Duodenal mucosa (tissue), 2 donors: Measurements from ENCODE around the gene C20orf96.
A peak's percentile ranks its signal among the peaks of the same experiment; 100 is the strongest.

Experiments
- H3K27ac ChIP-seq: one replicate; pipeline ENCODE4 v1.7.0; 2013; ENCODE audit warnings: low read depth, low read length
- H3K27me3 ChIP-seq, 2 donors: one replicate each; pipeline ENCODE4 v1.7.0; 2013; ENCODE audit warnings: low read length in 2 of 2, control low read depth in 1 of 2; ENCODE audit not compliant: insufficient read depth in 2 of 2, control insufficient read depth in 1 of 2
- H3K36me3 ChIP-seq, 2 donors: one replicate each; pipeline ENCODE4 v1.7.0; 2013; ENCODE audit warnings: low read length in 2 of 2, control low read depth in 1 of 2; ENCODE audit not compliant: insufficient read depth in 2 of 2, control insufficient read depth in 1 of 2
- H3K4me1 ChIP-seq, 2 donors: one replicate each; pipeline ENCODE4 v1.7.0; 2013; ENCODE audit warnings: low read length in 2 of 2, control low read depth in 1 of 2; ENCODE audit not compliant: insufficient read depth in 2 of 2, control insufficient read depth in 1 of 2
- H3K4me3 ChIP-seq, 2 donors: one replicate each; pipeline ENCODE4 v1.7.0; 2013; ENCODE audit warnings: low read length in 2 of 2, low read depth in 1 of 2
- H3K9ac ChIP-seq, 2 donors: one replicate each; pipeline ENCODE4 v1.7.0; 2013; ENCODE audit warnings: low read length in 2 of 2, low read depth in 1 of 2
- H3K9me3 ChIP-seq, 2 donors: one replicate each; pipeline ENCODE4 v1.7.0; 2013; ENCODE audit warnings: low read length in 2 of 2, control low read depth in 1 of 2; ENCODE audit not compliant: control insufficient read depth in 1 of 2

C20orf96 gene

DNA sequence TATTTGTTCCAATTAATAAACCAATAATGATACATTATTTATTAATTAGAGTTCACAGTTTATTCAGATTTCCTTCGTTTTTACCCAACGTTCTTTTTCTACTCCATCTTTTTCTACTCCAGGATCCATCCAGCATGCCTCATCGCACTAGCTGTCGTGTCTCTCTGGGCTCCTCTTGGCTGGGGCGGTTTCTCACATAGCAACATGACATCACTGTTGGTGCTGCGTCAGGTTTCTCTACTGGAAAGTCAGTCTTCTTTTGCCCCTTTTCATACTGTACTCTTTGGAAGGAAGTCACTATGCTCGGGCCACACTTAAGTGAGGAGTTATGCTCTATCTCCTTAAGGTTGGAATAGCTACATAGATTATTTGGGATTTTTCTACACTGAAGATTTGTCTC lies 21.1 kb upstream of the C20orf96 start:
- H3K4me3 ChIP-seq, result no peak overlapping the region
- no peak overlapping the region for H3K9ac ChIP-seq
- H3K27ac ChIP-seq, result no peak overlapping the region
- peaks cover 4 to 10% of the 10 kb centered on the region in 2 donors for H3K4me1 ChIP-seq
- no peaks in the 10 kb centered on the region for H3K9me3 ChIP-seq
- no peaks in the 10 kb centered on the region for H3K27me3 ChIP-seq
- H3K36me3 ChIP-seq, result no peaks in the 10 kb centered on the region

DNA sequence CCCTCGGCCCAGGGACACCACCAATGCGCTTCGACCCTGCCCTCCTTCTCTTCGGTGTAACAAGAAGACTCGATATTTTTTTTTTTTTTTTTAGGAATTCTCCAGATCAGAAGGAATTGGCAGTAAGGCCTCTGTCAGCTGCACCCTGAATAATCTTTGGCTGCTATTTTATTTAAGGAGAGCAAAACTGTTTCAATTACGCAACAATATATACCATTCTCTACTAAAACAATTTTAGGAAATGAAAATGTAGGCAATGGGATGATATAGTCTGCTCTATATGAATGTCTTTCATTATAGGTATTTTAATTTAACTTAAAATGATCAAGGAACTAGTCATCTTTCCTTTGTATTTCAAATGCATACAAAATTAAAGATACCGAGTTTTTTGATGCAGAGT lies 20.1 kb upstream of the C20orf96 start:
- no peak overlapping the region for H3K27ac ChIP-seq
- H3K9me3 ChIP-seq, result no peaks in the 10 kb centered on the region
- no peaks in the 10 kb centered on the region for H3K36me3 ChIP-seq
- no peak overlapping the region for H3K9ac ChIP-seq
- no peaks in the 10 kb centered on the region for H3K27me3 ChIP-seq
- H3K4me1 ChIP-seq, result peaks cover 4 to 10% of the 10 kb centered on the region in 2 donors
- H3K4me3 ChIP-seq, result peak overlapping the region in 1 of 2 donors; percentile 49

DNA sequence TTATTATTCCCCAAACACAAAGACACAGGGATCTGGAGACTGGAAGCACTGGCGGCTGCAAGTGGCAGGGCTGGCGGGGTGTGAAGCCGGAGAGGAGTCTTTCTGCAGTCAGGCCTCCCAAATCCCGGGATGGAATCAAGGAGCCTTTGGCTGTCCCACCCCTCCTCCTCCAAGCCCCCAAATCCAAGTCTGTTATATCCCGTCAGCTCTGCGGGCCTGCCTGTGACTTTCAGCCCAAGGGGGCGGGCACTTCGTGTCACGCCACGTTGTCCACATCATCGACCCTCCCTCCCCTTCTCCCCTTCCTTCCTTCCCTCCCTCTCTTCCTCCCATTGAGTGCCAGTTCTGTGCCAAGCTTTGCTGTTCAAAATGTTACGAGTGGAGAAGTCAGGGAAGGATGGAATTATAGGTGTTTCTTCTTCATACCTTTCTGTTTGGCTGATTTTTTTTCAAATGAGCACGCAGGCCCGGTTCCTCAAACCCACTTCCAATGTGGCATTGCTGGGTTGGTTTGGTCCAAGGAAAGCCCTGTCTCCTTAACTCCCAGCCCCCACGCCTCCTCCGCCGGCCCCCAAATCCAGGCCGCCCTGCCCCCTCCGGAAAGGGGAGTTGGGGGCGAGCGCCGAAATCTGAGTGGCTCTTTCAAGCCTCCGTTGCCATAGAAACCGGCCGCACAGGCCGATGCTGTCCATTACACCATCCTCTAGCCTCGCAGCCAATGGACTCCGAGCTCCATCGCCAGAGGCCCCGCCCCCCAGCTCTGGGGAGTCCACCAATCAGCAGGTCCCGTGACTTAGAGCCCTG lies 19.5 kb upstream of the C20orf96 start:
- Histone ChIP-seq H3K27me3 (no peaks in the 10 kb centered on the region), H3K9ac (peak overlapping the region in 1 of 2 donors; percentile 1), H3K9me3 (no peaks in the 10 kb centered on the region), H3K4me3 (peak overlapping the region; percentile 43 to 49), H3K36me3 (no peaks in the 10 kb centered on the region), H3K27ac (peak overlapping the region; percentile 65), H3K4me1 (peaks cover 4 to 10% of the 10 kb centered on the region in 2 donors)

DNA sequence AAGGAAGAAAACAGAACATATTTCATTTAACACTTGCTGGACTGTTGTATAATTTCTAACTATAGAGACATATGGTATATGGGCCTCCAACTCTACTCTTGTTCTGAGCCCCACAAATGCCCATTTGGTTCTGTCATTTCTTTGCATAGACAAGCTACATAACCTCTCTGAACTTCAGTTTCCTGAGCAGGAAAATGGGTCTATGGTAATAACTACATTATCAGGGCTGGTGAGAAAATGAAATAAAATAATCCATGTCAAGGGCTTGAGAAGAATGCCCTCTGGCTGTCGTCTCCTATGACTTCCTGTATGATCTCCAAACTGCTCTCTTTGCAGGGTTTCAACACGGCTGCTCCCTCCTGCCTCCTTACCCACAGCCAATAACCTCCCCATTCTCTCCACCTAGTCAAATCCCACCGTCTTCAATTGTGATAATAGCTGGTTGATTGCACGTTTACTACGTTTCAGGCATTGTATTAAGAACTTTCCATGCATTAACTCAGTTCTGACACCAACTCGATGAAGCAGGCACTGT lies 18.8 kb upstream of the C20orf96 start:
- H3K9ac ChIP-seq, result peak overlapping the region in 1 of 2 donors; percentile 1
- peak overlapping the region; percentile 43 to 49 for H3K4me3 ChIP-seq
- H3K9me3 ChIP-seq, result no peaks in the 10 kb centered on the region
- no peaks in the 10 kb centered on the region for H3K27me3 ChIP-seq
- H3K4me1 ChIP-seq, result peaks cover 4 to 10% of the 10 kb centered on the region in 2 donors
- no peaks in the 10 kb centered on the region for H3K36me3 ChIP-seq
- peak overlapping the region; percentile 51 for H3K27ac ChIP-seq

DNA sequence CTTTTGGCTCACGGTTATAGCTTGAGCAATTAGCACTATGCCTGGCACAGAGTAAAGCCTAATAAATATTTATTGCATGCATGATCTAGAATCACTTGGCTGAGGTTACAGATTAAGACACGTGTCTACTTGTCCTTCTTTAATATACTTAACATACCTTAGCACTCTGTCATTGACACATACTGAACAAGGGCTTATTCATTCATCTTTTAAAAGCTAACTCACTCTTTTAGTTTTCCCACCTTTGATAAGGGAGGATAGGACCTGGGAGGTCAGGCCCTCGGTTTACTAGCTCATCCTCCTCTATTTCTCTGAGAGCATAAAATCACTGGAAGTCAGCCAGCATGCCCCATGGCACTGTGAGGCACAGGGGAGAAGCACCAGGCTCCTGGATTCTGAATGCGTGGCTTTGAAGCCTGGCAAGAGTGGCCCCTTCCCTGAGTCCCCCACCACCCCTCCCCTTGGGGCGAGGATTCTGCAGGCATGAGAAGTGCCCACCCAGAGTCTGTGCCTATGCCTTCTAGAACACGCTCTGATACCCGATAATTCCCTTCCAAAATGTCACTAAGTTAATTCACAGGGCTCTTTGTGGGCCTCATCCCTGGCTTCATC lies 18.0 kb upstream of the C20orf96 start:
- H3K9me3 ChIP-seq, result no peaks in the 10 kb centered on the region
- H3K36me3 ChIP-seq, result no peaks in the 10 kb centered on the region
- no peak overlapping the region for H3K9ac ChIP-seq
- no peaks in the 10 kb centered on the region for H3K27me3 ChIP-seq
- H3K4me1 ChIP-seq, result peaks cover 4 to 10% of the 10 kb centered on the region in 2 donors
- H3K4me3 ChIP-seq, result no peak overlapping the region
- no peak overlapping the region for H3K27ac ChIP-seq

DNA sequence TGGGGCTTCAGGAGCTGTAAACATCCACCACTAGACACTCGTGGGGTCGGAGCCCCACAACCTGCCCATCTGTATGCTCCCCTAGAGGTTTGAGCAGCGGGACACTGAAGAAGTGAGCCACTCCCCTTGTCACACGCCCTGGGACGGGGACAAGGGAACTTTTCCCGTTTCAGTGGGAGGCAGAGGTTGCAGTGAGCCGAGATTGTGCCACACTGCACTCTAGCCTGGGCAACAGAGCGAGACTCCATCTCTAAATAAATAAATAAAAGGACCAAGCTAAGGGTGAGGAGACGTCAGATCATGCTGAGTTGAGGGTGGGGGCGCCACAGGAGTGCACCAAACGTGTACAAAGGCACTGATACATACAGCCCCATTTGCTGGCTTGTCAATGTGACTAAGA lies 15.2 kb upstream of the C20orf96 start:
- no peak overlapping the region for H3K27ac ChIP-seq
- peaks cover 8 to 16% of the 10 kb centered on the region in 2 donors for H3K4me1 ChIP-seq
- H3K9me3 ChIP-seq, result no peaks in the 10 kb centered on the region
- no peaks in the 10 kb centered on the region for H3K36me3 ChIP-seq
- no peak overlapping the region for H3K9ac ChIP-seq
- no peaks in the 10 kb centered on the region for H3K27me3 ChIP-seq
- H3K4me3 ChIP-seq, result no peak overlapping the region

DNA sequence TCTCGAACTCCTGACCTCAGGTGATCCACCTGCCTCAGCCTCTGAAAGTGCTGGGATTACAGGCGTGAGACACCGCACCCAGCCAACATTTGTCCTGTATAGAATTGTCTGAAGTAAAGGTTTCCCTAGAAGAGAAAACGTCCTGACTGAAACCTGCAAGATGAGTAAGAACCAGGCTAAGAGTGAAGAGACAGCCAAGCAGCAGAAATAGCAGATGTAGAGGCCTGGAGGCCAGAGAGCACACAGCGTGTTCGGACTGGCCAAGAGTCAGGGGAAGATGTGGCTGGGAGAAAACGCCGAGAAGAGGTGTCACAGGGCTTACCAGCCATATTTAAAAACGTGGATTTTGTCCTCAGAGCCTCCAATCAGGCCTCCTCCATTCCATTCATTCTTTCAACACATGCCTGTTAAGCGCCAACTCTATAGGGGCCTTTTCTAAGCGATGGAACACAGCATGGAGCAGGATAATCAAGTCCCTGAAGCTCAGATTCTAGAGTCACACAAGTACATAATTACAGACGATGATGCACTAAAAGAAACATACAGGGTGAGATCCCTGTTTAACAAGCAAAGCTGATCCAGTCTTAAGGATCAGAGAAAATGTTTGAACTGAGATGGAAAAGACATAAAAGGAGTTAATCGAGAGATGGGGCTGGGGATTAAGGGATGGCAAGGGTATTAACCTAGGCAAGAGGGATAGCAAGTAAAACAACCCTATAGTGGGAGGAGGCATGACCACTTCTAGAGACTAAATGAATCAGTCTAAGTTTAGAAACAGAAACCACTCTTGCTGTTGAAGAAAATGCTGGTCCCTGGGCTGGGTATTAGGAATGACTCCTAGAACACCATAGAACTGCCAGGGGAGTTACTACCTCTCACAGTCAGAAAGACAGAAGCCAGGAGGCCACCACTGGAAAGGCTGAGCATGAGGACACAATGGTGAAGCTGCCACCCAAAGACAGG lies 11.6 kb upstream of the C20orf96 start:
- Histone ChIP-seq H3K27me3 (no peaks in the 10 kb centered on the region), H3K9me3 (no peaks in the 10 kb centered on the region), H3K4me1 (peaks cover 20 to 24% of the 10 kb centered on the region in 2 donors), H3K27ac (no peak overlapping the region), H3K4me3 (no peak overlapping the region), H3K9ac (no peak overlapping the region), H3K36me3 (peaks cover 0 to 10% of the 10 kb centered on the region in 2 donors)

DNA sequence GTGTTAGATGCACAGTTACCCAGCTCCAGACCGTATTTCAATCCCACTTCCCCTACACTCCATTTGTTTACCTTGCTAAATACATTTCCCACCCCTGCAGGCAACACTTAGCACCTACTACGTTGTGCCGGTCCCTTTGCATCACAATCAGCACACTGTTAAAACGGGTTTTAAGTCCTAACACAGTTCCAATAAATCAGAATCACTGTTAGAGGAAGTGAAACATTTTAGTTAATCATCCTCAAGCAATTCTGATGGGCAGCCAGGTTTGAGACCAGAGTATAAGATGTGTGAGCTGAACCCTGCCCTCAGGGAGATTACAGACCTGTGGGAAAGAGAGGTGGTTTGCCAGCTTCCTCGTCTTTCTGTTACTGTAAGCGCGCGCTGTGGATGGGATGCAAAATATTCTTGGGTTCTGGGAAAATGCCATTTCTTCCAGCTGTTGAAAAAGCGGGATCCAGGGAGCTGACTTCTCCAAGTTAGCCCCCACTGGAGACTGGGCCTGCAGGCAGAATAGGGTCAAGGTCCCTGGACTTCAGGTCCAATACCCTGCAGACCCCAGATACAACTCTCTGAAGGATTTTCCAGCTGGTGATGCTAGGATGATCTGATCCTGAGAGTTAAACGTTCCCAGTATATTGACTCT lies 9.9 kb upstream of the C20orf96 start:
- Histone ChIP-seq H3K4me1 (peaks cover 24 to 26% of the 10 kb centered on the region in 2 donors), H3K27ac (no peak overlapping the region), H3K4me3 (peak overlapping the region in 1 of 2 donors; percentile 99), H3K36me3 (peaks cover 0 to 10% of the 10 kb centered on the region in 2 donors), H3K9ac (no peak overlapping the region), H3K27me3 (no peaks in the 10 kb centered on the region), H3K9me3 (no peaks in the 10 kb centered on the region)

DNA sequence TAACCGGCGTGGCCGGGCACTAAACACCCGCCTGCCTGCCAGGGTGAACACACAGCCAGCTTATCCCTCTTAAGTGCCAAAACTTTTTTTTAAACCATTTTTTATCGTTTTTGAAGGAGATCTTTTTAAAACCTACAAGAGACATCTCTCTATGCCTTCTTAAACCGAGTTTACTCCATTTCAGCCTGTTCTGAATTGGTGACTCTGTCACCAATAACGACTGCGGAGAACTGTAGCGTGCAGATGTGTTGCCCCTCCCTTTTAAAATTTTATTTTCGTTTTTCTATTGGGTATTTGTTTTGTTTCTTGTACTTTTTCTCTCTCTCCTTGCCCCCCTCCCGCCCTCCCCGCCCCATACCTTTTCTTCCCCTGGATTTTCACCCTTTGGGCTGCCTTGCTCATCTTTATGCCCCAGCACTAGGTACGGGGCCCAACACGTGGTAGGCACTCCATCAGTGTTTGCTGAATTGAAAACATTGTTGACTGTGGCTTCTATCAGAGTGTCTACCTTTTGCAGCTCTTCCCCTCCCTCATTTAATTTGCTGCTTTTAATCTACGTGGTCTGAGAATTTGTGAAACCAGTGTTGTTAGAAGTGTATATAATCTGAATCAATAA lies 8.3 kb upstream of the C20orf96 start:
- Histone ChIP-seq H3K9ac (peak overlapping the region; percentile 92 to 97), H3K4me1 (peaks cover 24 to 26% of the 10 kb centered on the region in 2 donors), H3K36me3 (peaks cover 0 to 10% of the 10 kb centered on the region in 2 donors), H3K4me3 (peak overlapping the region; percentile 98 to 99), H3K27me3 (no peaks in the 10 kb centered on the region), H3K9me3 (no peaks in the 10 kb centered on the region), H3K27ac (no peak overlapping the region)
